Body of pancreas (tissue), 4 donors: ENCODE results near the gene ZNF628. TPM values are rescaled to one million over a fixed set of nuclear protein-coding genes. Genes with fewer than 3 reads are reported as not detected.
"Not testable (repeated sequence)": the region's sequence is repeated elsewhere in the genome, so short reads cannot be mapped to it uniquely, and the experiment has no call there.

Source experiments
- ATAC-seq: fragments of 150-250 bp; one replicate; pipeline ENCODE4 v1.9.1; 2016
- DNase-seq, 4 donors: peaks; one replicate each; pipeline ENCODE4 v3.0.0-alpha.2; 2019
- H3K27ac ChIP-seq, 4 donors: fragments of 200-600 bp; sonication (generic); 1 replicate in 3 of 4; 2 replicates in 1 of 4; pipeline versions ENCODE4 v1.5.1 to v1.6.1; 2016 to 2019; ENCODE audit warnings: mild to moderate bottlenecking in 1 of 4, mixed read lengths in 1 of 4, moderate library complexity in 1 of 4
- H3K27me3 ChIP-seq, 2 donors: fragments of 200-600 bp; sonication (generic); one replicate each; pipeline ENCODE4 v1.6.0; 2016; ENCODE audit warnings: mild to moderate bottlenecking in 1 of 2
- H3K36me3 ChIP-seq, 2 donors: fragments of 200-600 bp; sonication (generic); replicated peaks in 1 of 2; 2 replicates each; pipeline ENCODE4 v1.5.1; 2016; ENCODE audit warnings: low read depth in 2 of 2; ENCODE audit not compliant: insufficient read depth in 1 of 2
- H3K4me1 ChIP-seq: fragments of 200-600 bp; sonication (generic); one replicate; pipeline ENCODE4 v1.6.0; 2016
- H3K4me3 ChIP-seq, 2 donors: fragments of 200-600 bp; sonication (generic); 1 replicate in 1 of 2; 2 replicates in 1 of 2; pipeline ENCODE4 v1.5.1; 2016 to 2019
- H3K9me3 ChIP-seq, 3 donors: fragments of 200-600 bp; sonication (generic); 1 replicate in 2 of 3; 2 replicates in 1 of 3; pipeline ENCODE4 v1.5.1; 2016
- POLR2A ChIP-seq, 3 donors: fragments of 450-650 bp; IDR thresholded peaks; one replicate each; pipeline ENCODE4 v1.6.1; 2016; ENCODE audit warnings: antibody characterized with exemption in 3 of 3, mild to moderate bottlenecking in 2 of 3
- WGBS, 2 donors: methylation state at CpG; one replicate each; pipeline ENCODE4 v1.1.5; 2017; 5-methylcytosine and 5-hydroxymethylcytosine counted together
- intact Hi-C: fragments of 100-400 bp; cut with DNase I; formaldehyde crosslinking; loops from one replicate; pipeline ENCODE4 v1.15.1; 2023
- total RNA-seq, 2 donors: library from RNA; depleted of rRNA; stranded (reverse); fragments of >200 nt; gene quantifications; one replicate each; pipeline ENCODE4 v1.1.0, GENCODE V29; 2016
- TF ChIP-seq, protein P1 (sequence below), 7 experiments: fragments of 450-650 bp in 4 of 7; fragments of 200-600 bp in 3 of 7; sonication (generic) in 3 of 7; IDR thresholded peaks; one replicate each; pipeline ENCODE4 v1.5.1; 2016 to 2019; ENCODE audit warnings: antibody characterized with exemption in 7 of 7

Gene ZNF628
- total RNA-seq, 2 donors from 2014 or later = 3.4 to 8.2 TPM

DNA sequence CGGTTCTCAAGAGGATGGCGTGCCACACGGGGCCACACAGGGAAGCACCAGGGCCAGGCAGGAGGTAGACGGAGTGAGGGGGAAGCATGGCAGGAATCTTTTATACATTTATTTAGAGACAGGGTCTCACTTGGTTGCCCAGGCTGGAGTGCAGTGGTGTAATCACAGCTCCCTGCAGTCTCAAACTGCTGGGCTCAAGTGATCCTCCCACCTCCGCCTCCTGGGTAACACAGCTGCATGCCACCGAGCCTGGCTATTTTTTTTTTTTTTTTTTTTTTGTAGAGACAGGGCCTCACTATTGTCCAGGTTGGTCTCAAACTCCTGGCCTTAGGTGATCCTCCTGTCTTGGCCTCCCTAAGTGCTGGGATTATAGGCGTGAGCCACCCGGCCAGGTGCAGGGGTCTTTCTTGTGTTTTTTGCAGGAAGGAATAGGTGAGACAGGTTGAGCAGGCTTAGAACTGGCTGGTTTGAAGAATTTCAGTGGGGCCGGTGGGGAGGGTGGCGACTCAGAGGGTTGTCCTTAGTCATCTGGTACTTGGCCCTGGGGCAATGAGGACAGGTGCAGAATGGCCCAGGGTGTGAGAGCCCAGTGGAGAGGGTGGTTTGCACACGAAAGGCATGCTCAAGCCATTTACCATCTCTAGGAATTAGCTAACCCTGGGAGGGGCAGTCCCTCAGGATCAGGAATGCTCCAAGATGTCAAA lies 19.4 kb downstream of the ZNF628 start:
- ATAC-seq (no peak), DNase-seq (no peak)
- WGBS, 2 donors = 63 to 78% methylated on average over 9 to 11 of the region's 11 CpGs
- Histone ChIP-seq H3K4me3 (no peak overlapping the region), H3K4me1 (no peaks in the 10 kb centered on the region), H3K9me3 (no peaks in the 10 kb centered on the region), H3K36me3 (no peaks in the 10 kb centered on the region), H3K27me3 (no peaks in the 10 kb centered on the region), H3K27ac (no peak overlapping the region)
- intact Hi-C loops = no loop called here
- TF ChIP-seq POLR2A (IDR thresholded peaks at IDR 0.05) = no peak
- TF ChIP-seq, protein P1, sequence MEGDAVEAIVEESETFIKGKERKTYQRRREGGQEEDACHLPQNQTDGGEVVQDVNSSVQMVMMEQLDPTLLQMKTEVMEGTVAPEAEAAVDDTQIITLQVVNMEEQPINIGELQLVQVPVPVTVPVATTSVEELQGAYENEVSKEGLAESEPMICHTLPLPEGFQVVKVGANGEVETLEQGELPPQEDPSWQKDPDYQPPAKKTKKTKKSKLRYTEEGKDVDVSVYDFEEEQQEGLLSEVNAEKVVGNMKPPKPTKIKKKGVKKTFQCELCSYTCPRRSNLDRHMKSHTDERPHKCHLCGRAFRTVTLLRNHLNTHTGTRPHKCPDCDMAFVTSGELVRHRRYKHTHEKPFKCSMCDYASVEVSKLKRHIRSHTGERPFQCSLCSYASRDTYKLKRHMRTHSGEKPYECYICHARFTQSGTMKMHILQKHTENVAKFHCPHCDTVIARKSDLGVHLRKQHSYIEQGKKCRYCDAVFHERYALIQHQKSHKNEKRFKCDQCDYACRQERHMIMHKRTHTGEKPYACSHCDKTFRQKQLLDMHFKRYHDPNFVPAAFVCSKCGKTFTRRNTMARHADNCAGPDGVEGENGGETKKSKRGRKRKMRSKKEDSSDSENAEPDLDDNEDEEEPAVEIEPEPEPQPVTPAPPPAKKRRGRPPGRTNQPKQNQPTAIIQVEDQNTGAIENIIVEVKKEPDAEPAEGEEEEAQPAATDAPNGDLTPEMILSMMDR (IDR thresholded peaks at IDR 0.05) = no peak

DNA sequence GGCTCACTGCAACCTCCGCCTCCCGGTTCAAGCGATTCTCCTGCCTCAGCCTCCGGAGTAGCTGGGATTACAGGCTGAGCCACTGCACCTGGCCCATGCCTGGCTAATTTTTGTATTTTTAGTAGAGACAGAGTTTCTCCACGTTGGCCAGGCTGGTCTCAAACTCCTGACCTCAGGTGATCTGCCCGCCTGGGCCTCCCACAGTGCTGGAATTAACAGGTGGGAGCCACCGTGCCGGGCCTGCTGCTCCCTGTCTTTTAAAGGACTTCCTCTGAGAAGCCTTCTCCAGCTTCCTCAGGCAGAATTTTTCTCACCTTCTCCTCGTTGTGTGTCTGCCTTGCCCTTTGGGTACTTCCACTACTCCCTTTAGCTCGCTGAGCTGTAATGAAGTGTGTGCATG lies 20.4 kb downstream of the ZNF628 start:
- DNase-seq, H3K9me3 ChIP-seq, H3K27me3 ChIP-seq, H3K4me3 ChIP-seq, intact Hi-C loops, ATAC-seq, H3K36me3 ChIP-seq, H3K4me1 ChIP-seq, H3K27ac ChIP-seq: not testable (repeated sequence)
- 78 to 83% methylated on average over 9 to 10 of the region's 10 CpGs for WGBS, 2 donors

DNA sequence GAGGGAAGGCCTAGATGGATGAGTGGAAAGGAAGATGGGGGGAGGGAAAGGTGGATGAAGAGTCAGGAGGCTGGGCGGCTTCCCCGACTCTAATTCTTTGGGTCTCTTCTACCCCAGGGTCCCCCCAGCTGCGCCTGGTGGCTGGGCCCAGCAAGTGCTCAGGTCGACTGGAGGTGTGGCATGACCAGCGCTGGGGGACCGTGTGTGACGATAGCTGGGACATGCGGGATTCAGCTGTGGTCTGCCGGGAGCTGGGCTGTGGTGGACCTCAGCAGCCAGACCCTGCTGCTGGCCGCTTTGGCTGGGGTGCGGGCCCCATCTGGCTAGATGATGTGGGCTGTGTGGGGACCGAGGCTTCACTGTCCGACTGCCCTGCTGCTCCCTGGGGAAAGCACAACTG lies 21.3 kb downstream of the ZNF628 start:
- H3K4me1 ChIP-seq = no peaks in the 10 kb centered on the region
- ATAC-seq (no peak), DNase-seq (no peak)
- no peaks in the 10 kb centered on the region for H3K36me3 ChIP-seq
- no peaks in the 10 kb centered on the region for H3K9me3 ChIP-seq
- H3K27me3 ChIP-seq = no peaks in the 10 kb centered on the region
- H3K4me3 ChIP-seq = no peak overlapping the region
- WGBS, 2 donors = 73 to 77% methylated on average over 9 to 13 of the region's 13 CpGs
- TF ChIP-seq, protein P1 (IDR thresholded peaks at IDR 0.05) = no peak
- no peak for TF ChIP-seq POLR2A (IDR thresholded peaks at IDR 0.05)
- H3K27ac ChIP-seq = no peak overlapping the region
- intact Hi-C loops = no loop called here

DNA sequence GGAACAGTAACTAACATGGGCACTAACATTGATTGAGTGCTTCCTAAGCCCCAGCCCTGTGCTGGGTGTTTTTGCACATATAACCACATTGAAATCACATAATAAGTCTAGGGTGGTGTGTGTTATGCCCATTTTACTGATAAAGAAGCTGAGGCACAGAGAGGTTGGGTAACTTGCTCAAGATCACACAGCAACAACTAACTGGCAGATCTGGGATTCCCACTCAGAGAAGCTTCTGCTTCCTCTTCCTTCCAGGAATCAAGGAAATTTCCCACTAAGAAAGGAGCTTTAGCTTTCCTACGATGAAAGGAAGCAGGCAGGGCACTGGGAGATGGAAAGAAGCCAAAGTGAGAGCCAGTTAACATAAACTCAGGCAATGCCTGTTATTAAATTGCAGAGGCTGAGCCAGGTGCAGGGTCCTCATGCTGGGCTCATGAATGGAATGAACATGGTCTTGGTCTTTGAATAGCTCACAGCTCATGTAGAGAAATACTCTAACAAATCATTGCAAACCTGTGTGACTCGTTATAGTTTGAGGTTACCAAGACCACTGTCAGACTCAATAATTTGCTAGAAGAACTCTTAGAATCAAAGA lies 21.9 kb downstream of the ZNF628 start:
- H3K36me3 ChIP-seq = no peaks in the 10 kb centered on the region
- DNase-seq = no peak
- 26 to 32% methylated on average over 2 of the region's 2 CpGs for WGBS, 2 donors
- no peak for TF ChIP-seq POLR2A (IDR thresholded peaks at IDR 0.05)
- TF ChIP-seq, protein P1 (IDR thresholded peaks at IDR 0.05) = no peak
- ATAC-seq = no peak
- no peak overlapping the region for H3K27ac ChIP-seq
- peaks cover 2% of the 10 kb centered on the region for H3K4me1 ChIP-seq
- intact Hi-C loops = no loop called here
- no peaks in the 10 kb centered on the region for H3K27me3 ChIP-seq
- H3K9me3 ChIP-seq = no peaks in the 10 kb centered on the region
- no peak overlapping the region for H3K4me3 ChIP-seq

DNA sequence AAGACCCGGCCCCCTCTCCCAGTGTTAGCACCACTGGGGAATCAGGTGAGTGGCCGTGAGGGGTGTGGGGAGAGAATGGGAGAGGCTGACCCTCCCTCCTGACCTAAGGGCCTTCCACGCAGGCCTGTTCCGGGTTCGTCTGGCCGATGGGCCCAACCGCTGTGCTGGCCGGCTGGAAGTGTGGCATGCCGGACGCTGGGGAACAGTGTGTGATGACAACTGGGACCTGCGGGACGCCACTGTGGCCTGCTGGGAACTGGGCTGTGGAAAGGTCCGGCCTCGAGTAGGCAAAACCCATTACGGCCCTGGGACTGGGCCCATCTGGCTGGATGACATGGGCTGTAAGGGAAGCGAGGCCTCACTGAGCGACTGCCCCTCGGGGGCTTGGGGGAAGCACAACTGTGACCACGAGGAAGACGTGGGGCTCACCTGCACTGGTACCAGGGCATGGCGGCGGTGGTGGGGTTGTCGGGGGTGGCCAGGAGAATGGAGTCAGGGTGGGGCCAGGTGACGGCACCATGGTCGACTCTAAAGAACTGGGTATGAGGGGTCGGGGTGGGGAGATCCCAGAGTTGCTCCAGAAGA lies 24.0 kb downstream of the ZNF628 start:
- Histone ChIP-seq H3K4me3 (no peak overlapping the region), H3K36me3 (no peaks in the 10 kb centered on the region), H3K9me3 (no peaks in the 10 kb centered on the region), H3K4me1 (peaks cover 10% of the 10 kb centered on the region), H3K27ac (no peak overlapping the region), H3K27me3 (no peaks in the 10 kb centered on the region)
- ATAC-seq (no peak), DNase-seq (no peak)
- intact Hi-C loops = loop anchor here (5.0 kb wide), 1 partner anchor 358 kb away; no protein-coding TSS in a partner anchor
- WGBS, 2 donors = 86% methylated on average over 11 to 21 of the region's 26 CpGs
- no peak for TF ChIP-seq POLR2A (IDR thresholded peaks at IDR 0.05)
